Keratinocyte (primary cell): ENCODE data around the gene MMP24OS. TPM values are rescaled to one million over a fixed set of nuclear protein-coding genes. Genes with fewer than 3 reads are reported as not detected.

ENCODE experiments used
- DNase-seq: peaks from one replicate; pipeline ENCODE4 v3.0.0-alpha.2; 2011; ENCODE audit warnings: low read depth, missing footprints, low spot score
- FAIRE-seq: peaks from 2 replicates; lab custom pipeline; 2011; peaks lifted over from hg19 to GRCh38; lab: Jason Lieb, UNC
- H2AFZ ChIP-seq: 2 replicates; pipeline ENCODE4 v1.6.0; 2012; ENCODE audit warnings: low read length, control low read depth, inconsistent platforms; ENCODE audit not compliant: control insufficient read depth
- H3K27ac ChIP-seq: 2 replicates; pipeline ENCODE4 v1.5.1; 2011; ENCODE audit warnings: low read length; ENCODE audit not compliant: control insufficient read depth, insufficient read depth
- H3K27me3 ChIP-seq: 3 replicates; pipeline ENCODE4 v1.6.0; 2011; ENCODE audit warnings: low read length; ENCODE audit not compliant: control insufficient read depth, insufficient read depth; ENCODE audit errors: extremely low read depth
- H3K36me3 ChIP-seq, 2 experiments: 2 replicates in 1 of 2; 3 replicates in 1 of 2; pipeline ENCODE4 v1.5.1; 2011; ENCODE audit warnings: low read length in 2 of 2, mild to moderate bottlenecking in 1 of 2; ENCODE audit not compliant: control insufficient read depth in 2 of 2, insufficient read depth in 2 of 2; ENCODE audit errors: extremely low read depth in 1 of 2
- H3K4me1 ChIP-seq: 3 replicates; pipeline ENCODE4 v1.5.1; 2011; ENCODE audit warnings: low read length; ENCODE audit not compliant: control insufficient read depth, insufficient read depth; ENCODE audit errors: extremely low read depth
- H3K4me2 ChIP-seq: 3 replicates; pipeline ENCODE4 v1.6.0; 2011; ENCODE audit warnings: low read depth, low read length; ENCODE audit not compliant: control insufficient read depth, insufficient read depth; ENCODE audit errors: extremely low read depth
- H3K4me3 ChIP-seq, 3 experiments: fragments of 200-600 bp in 1 of 3; sonication (generic) in 1 of 3; 2 replicates in 2 of 3; 3 replicates in 1 of 3; pipeline ENCODE4 v1.5.1; 2011 to 2016; ENCODE audit warnings: low read length in 3 of 3, mild to moderate bottlenecking in 3 of 3, control low read depth in 2 of 3, inconsistent platforms in 1 of 3, low read depth in 1 of 3, mixed read lengths in 1 of 3, mixed run types in 1 of 3, moderate library complexity in 1 of 3; ENCODE audit not compliant: control insufficient read depth in 2 of 3, insufficient read depth in 2 of 3; ENCODE audit errors: extremely low read depth in 1 of 3
- H3K79me2 ChIP-seq: 2 replicates; pipeline ENCODE4 v1.6.0; 2012; ENCODE audit warnings: low read length; ENCODE audit not compliant: control insufficient read depth, insufficient read depth
- H3K9ac ChIP-seq: 3 replicates; pipeline ENCODE4 v1.6.0; 2011; ENCODE audit warnings: low read length; ENCODE audit not compliant: control insufficient read depth, insufficient read depth; ENCODE audit errors: extremely low read depth
- H3K9me1 ChIP-seq: 3 replicates; pipeline ENCODE4 v1.6.0; 2011; ENCODE audit warnings: low read length; ENCODE audit not compliant: control insufficient read depth, insufficient read depth; ENCODE audit errors: extremely low read depth
- H3K9me3 ChIP-seq: 2 replicates; pipeline ENCODE4 v1.5.1; 2012; ENCODE audit warnings: low read depth, low read length; ENCODE audit not compliant: control insufficient read depth
- H4K20me1 ChIP-seq: 3 replicates; pipeline ENCODE4 v1.6.0; 2011; ENCODE audit warnings: low read length; ENCODE audit not compliant: control insufficient read depth, insufficient read depth; ENCODE audit errors: extremely low read depth
- CTCF ChIP-seq, 3 experiments: IDR thresholded peaks in 1 of 3; conservative IDR thresholded peaks in 1 of 3; optimal IDR thresholded peaks in 1 of 3; 2 replicates in 2 of 3; 3 replicates in 1 of 3; pipeline versions ENCODE3 to v1.5.1; 2011; ENCODE audit warnings: low read length in 3 of 3, mild to moderate bottlenecking in 3 of 3, moderate library complexity in 2 of 3, control low read depth in 1 of 3, inconsistent platforms in 1 of 3; ENCODE audit not compliant: insufficient read depth in 2 of 3; ENCODE audit errors: extremely low read depth in 1 of 3
- EZH2 ChIP-seq: IDR thresholded peaks from one replicate; pipeline ENCODE4 v1.6.1; 2012; ENCODE audit warnings: inconsistent platforms, mild to moderate bottlenecking, low read length, moderate library complexity
- dilution Hi-C: fragments of 300-500 bp; cut with MboI; formaldehyde crosslinking; loops from one replicate; pipeline ENCODE4 v1.7.0; 2020; ENCODE audit warnings: low sequenced_read_pairs; ENCODE audit not compliant: extremely low pct_ligation_motif_present
- polyA plus RNA-seq, 5 experiments: library from polyadenylated mRNA; depleted of rRNA in 3 of 5; stranded (reverse) in 3 of 5; stranded (forward) in 1 of 5; unstranded in 1 of 5; fragments of >200 nt; gene quantifications; 1 replicate in 1 of 5; 2 replicates in 3 of 5; 3 replicates in 1 of 5; pipeline versions ENCODE4 v1.2.1 to v1.2.3, GENCODE V29; 2011 to 2012; ENCODE audit warnings: missing spikeins in 2 of 5, low read depth in 1 of 5, low replicate concordance in 1 of 5

MMP24OS gene
- polyA plus RNA-seq, 1 donor (not counting 4 experiments of a cell fraction or from before 2014, with no cell fraction given): 19.5 TPM

DNA sequence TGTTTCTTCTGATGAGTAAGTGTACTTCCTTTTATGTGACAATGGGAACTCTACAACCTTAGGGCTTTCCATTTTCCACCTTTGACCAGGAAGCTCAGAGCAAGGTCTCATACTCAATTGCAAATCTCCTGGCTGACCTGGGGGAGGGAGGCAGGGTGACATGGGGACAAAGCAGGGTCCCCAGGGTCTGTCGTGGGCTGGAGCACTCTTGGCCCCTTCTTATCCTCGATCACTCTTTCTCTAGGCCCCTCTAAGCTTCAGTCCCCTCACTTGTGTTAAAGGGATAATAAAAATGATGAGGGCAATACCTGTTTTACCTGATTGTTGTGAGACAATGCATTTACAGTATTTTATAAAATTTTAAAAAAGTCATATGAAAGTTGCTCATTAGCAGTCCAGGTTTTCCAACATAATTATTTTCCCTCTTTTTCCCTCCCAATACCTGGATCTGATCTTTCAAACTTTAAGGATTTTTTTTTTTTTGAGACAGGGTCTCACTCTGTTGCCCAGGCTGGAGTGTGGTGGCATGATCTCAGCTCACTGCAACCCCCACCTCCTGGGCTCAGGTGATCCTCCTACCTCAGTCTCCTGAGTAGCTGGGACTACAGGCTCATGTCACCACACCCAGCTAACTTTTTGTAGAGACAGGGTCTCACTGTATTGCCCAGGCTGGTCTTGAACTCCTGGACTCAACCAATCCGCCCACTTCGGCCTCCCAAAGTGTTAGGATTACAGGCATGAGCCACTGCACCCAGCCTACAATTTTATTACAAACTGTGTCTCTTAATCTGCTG, 22.7 kb upstream of the MMP24OS start:
- H3K4me1 ChIP-seq: peaks cover 41% of the 10 kb centered on the region

DNA sequence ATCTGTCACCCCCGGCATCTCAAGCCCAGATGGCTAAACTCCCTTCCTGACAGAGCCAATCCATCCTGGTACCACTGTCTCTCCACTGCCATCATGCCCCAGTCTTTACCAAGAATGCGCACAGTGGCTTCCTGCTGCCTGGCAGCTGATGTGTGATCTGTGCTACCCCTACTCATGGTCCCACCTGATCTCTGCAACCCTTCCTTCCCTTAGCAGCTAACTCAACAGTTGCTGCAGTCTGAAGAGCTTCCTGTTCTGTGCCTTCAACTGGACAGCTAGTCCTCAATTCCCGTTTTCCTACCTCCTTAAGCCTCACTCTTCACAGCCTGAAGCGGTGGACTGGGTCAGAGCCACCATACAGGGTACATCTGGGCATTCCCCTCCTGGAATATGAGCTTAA, 21.9 kb upstream of the MMP24OS start:
- Histone ChIP-seq H3K27me3 (no peaks in the 10 kb centered on the region), H3K36me3 (peaks cover 0 to 6% of the 10 kb centered on the region in 2 experiments), H3K9me1 (no peaks in the 10 kb centered on the region), H4K20me1 (no peaks in the 10 kb centered on the region), H3K27ac (no peak overlapping the region), H3K9me3 (no peaks in the 10 kb centered on the region), H3K4me2 (no peak overlapping the region), H2AFZ (no peak overlapping the region), H3K79me2 (no peaks in the 10 kb centered on the region), H3K4me3 (no peak overlapping the region), H3K9ac (no peak overlapping the region), H3K4me1 (peaks cover 33% of the 10 kb centered on the region)
- dilution Hi-C loops: no loop called here
- FAIRE-seq (no peak), DNase-seq (no peak)
- TF ChIP-seq EZH2 (no peak), CTCF (optimal IDR thresholded peaks at IDR 0.05 in 1 of 3, IDR thresholded peaks at IDR 0.05 in 1 of 3, conservative IDR thresholded peaks at IDR 0.05 in 1 of 3; ENCODE audit: extremely low read depth in 1 of 3, insufficient read depth in 2 of 3, low read length in 3 of 3) (no peak)

More for the DNA sequence above, 22.7 kb upstream of the MMP24OS start:
- H4K20me1 ChIP-seq: no peaks in the 10 kb centered on the region
- no peak overlapping the region for H3K4me3 ChIP-seq
- FAIRE-seq: no peak
- no peaks in the 10 kb centered on the region for H3K9me1 ChIP-seq
- TF ChIP-seq EZH2 (no peak), CTCF (optimal IDR thresholded peaks at IDR 0.05 in 1 of 3, IDR thresholded peaks at IDR 0.05 in 1 of 3, conservative IDR thresholded peaks at IDR 0.05 in 1 of 3; ENCODE audit: extremely low read depth in 1 of 3, insufficient read depth in 2 of 3, low read length in 3 of 3) (no peak)
- H3K9ac ChIP-seq: no peak overlapping the region
- no peaks in the 10 kb centered on the region for H3K79me2 ChIP-seq
- no peak overlapping the region for H2AFZ ChIP-seq
- dilution Hi-C loops: no loop called here
- no peak for DNase-seq
- H3K27ac ChIP-seq: no peak overlapping the region
- H3K9me3 ChIP-seq: no peaks in the 10 kb centered on the region
- no peak overlapping the region for H3K4me2 ChIP-seq
- peaks cover 2 to 10% of the 10 kb centered on the region in 2 experiments for H3K36me3 ChIP-seq
- H3K27me3 ChIP-seq: no peaks in the 10 kb centered on the region
